ENCODE measurements around the gene STRA8.
A peak's percentile ranks its signal among the peaks of the same experiment; 100 is the strongest.
"Not testable (repeated sequence)": the region's sequence is repeated elsewhere in the genome, so short reads cannot be mapped to it uniquely, and the experiment has no call there.

Gene STRA8

DNA sequence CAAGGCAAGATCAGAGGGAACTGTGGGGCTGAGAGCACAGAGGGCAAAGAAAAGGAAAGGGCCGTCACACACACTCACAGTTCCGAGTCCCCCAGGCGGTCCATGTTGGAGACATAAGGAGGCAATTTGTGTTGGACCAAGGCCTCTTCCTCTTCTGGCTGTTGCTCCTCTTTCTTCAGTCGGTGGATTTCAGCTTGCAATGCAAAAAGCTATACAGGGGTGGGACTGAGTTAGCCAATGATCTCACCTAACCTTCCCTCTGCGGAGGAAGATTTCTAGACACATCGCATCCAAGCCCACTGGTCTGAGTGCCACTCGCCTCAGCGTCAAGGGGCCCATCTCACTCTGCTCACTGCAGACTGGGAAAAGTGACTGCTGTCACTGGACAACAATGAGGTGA is 27.8 kb upstream of the STRA8 start:
- DNase-seq, result no peak

DNA sequence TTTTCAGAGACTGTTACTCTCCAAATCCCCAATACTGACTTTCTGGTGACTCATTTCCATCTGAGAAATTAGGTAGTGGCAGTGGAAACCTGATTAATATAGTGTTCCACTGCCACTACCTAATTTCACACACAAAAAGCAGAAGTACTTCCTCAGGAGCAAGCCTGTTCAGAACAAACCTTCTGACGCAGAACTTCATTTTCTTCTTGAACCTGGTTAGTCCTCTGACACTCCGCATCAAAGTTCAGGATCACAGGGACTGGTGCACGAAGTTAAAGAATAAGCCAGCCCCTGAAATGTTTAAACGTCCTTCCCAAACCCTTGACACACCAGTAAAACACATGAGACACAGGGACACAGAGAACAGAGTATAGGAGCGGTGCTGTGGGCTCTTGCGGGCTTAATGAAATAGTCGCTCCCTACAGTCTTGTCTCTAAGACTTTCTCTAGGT is 26.7 kb upstream of the STRA8 start:
- DNase-seq, result no peak

DNA sequence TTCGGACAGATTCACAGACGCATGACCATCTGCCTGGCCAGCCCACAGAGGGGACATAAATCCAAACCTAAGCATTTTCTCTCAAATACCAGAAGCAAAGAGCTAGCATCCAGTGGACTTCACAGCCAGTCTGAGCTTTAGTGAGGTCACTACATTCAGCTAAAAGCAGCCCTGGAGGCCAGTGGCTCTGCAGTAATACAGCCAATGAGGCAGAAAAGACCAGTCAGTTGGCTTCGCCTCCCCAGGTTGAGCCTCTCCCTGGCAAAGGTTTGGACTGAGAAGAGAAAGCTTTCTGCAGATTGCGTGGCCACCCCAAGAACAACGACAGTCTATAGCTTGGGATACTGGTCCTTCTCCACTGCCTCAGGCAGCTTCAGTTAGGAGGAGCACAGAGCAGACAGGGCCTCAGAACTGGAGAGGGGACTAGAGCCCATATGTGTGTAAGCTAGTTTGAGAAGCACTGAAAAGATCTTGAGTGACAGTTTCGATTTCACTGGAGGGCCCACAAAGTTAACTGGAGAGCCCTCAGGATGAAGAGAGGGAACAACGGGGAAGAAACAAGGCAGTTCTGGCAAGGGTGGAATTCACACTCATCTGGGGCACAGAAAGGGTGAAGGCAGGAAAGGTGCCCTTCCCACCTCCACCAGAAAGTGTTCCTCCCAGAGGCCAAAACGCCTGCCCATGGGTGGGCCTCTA is 26.1 kb upstream of the STRA8 start:
- no peak for DNase-seq

DNA sequence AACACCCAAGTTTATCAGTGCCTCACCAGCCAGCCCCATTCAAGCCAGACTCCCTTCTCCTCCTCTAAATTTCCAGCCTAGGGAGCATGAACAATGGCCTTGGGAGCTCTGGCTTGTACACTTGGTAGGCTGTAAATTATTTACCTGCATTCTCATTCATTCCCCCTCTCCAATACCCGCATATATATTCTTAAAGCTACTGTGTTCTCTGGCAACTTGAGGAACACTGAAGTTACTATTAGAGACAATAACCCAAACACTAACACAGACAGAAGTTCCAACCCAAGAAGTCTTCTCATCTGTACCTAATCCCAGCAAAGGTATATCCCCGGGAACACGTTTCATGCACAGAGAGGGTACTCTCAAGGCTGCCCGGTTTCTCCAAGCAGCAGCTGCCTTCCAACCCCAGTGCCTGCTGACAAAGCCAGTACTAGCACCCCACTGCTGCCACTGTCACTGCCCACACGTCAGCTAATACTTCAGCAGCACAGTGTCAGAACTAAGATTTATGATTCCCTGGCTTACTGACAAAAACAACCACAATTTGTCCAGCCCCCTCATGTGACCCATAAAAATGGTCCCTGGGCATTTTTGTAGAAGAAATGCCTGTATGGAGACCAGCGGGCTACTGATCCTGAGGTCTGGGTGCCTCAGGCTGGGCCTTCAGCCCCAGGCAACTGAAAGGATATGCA is 25.4 kb upstream of the STRA8 start:
- DNase-seq, result no peak

DNA sequence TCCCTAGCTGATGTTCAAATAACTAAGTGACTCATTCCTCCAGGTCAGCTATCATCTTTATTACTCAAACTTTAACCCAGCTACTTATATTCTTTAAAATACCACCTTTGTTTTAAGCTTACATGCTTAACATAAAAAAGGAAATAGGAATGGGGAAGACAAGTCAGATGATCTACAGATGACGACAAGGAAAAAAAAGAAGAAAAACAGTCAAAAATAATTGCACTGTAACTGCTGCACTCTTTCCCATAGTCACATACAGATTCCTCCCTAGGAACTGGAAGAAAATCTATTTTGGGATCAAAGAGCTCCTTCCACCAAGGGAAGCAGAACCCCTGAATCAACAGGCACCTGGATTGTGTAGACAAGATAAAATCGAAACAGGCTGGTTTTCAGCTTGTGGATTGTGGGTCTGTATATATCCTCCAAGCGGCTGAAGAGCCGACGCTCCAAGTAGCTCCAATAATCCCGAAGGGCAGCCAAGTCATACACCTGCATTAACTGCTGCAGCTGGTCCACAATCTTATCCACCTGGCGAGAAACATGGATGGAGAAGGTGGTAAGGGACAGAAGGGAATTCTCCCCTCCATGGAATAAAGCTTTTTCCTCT is 24.3 kb upstream of the STRA8 start:
- no peak for DNase-seq

DNA sequence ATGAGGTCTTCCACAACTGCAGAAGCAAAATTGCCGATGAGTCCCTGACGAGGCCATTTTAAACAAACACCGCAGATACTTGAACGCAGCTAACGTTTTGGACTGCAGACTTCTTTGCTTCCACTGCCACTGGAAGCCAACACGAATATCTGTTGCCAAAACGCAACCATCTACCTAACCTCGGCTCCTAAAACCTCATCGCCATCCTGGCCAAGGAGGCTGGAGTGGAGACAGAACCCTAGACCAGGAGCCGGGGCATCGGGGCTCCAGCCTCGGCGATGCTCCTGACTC is 22.8 kb upstream of the STRA8 start:
- no peak for DNase-seq

DNA sequence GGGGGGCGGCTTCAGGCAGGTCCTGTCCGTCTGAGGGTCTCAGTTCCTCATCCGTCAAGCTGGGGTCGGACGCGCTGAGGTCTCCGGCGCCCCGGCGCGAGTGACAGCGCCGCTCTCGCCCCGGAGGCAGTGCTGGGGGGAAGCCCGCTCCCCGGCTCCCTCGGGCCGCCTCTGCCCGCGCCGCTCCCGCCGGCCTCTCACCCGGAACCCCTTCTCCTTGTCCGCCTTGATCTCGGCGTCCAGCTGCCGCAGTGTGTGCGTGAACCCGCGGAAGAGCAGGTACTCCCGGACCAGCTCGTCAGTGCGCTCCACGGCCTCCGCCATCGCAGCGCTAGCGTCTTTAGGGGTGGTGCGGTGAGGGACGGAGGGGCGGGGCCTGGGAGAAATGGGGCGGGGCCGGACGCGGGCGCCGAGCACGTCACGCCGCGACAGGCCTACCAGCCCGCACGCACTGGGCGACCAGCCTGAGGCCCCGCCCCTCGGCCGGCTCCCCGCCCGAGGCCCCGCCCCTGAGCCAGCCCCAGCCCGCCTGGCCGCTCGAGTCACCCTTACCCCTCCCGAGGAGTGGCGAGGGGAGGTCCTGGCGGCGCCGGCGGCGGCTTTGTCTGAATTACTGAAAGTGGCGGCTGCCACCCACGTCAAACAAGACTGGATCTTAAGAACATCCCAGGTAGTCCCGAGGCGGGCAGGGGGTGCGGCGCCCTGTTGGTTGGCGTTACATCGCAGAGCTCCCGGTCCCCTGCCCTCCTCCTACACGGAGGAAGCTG is 22.3 kb upstream of the STRA8 start, which contains the start of gene WDR91:
Gene WDR91, minus strand, starts transcription at position 348 of the 767 bp plus-strand sequence. Its CDS starts 24 bp downstream, at position 324.
- peak; percentile 94 to 97 for DNase-seq

DNA sequence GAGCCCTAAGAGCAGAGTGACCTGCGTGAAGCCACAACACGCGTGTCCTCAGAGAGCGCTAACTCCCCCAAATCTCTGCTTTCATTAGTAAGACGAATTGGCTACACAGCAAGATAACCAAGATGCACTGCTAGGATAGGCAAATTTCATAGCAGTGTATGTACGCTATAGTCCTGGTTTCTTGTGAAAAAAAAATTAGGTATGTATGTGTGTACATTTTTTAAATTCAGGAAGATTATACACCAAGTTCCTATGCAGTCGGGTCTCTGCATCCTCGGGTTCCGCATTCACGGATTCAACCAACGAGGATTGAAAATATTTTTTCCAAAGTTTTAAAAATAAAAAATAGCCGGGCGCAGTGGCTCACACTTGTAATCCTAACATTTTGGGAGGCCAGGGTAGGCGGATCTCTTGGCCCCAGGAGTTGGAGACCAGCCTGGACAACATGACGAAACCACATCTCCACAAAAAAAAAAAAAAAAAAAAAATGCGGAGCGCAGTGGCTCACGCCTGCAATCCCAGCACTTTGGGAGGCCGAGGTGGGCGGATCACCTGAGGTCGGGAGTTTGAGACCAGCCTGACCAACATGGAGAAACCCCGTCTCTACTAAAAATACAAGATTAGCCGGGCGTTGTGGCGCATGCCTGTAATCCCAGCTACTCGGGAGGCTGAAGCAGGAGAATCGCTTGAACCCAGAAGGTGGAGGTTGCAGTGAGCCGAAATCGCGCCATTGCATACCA is 21.5 kb upstream of the STRA8 start:
- not testable (repeated sequence) for DNase-seq

DNA sequence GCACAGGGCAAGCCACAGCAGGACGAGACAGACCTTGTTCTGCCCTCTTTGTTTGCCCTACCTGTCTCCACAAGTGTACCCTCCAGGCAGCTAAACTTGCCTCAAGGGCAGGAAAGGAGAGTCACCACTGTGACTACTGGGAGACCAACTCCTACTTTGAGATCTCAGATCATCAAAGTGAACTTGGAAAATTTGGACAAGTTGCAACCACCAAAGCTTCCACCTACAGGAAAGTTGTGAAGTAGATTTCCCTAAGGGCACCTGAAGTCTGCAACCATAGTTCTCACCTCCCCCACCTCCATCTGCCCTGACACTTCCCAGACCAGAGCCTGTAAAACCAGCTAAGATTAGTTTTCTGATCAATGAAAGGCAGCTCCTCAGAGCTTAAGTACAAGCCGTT is 19.8 kb upstream of the STRA8 start:
- no peak for DNase-seq

DNA sequence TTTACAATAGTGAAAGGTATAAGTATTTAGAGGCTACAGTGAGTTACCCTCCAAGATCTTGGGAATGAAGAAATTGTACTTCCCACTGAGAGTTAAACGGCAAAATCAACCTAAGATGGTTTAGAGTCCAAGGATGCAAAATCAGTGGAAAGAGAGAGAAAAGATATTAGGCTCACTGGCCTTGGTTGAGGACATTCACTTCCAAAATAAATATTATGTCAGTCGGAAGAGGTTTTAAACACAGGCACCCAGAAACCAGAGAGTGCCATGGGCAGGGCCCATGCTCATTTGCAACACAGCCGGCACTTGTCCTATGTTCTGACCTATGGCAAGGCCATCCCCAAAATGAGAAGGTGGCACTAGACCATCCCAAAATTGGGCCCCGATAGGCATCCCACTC is 18.5 kb upstream of the STRA8 start:
- no peak for DNase-seq

DNA sequence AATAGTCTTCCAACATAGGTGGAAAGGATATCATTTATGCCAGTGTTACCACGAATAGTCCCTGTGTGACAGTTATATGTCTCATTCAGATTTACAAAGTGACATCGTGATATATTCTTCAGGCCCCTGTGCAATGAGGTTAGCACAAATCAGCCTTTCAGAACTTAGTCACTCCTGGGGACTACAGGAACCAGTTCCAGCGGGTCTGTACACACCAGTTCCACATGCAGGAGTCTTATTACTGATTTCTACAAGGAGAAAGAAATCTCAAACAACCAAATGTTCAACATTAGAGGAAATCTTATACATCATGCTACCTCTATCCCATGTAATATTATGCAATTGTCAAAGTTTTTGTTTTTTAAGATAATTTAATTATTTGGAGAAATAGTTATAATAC is 17.9 kb upstream of the STRA8 start:
- DNase-seq, result no peak

DNA sequence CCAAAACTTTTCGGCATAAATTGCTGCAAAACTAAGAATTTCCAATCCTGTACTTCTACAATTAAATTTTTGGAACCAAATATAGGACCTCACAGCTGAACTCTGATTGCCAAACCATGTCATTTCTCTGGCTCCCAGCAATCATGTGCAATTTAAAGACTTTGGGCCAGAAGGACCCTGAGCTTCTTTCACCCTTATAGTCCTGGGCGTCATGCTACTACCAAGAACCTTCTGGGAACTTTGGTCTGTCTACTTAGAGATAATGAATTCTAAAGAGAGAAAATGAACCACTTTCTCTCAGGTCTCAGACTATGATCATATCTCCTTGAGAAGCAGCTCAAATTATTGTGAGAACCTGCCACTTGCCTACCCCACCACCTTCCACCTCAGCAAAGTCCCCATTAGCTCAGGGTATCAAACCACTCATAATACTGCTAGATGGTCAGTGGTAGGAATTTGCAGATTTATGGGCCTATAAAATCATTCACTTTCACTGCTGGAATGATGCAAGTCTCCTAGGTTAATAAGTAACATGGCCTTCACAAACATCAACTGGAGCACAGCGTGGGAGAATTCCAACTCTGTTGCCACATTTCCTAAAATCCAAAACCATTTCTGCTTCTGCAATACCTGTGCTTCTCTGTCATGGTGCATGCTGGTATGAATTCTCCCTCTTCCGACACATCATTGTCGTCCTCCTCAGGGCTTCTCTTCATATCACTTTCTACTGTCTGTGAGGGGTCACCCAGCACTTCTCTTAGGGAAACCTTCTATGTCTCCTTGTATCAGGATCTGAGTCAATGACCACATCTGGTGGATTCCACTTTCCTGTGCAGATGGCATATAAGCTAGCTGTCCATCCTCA is 15.8 kb upstream of the STRA8 start:
- no peak for DNase-seq

DNA sequence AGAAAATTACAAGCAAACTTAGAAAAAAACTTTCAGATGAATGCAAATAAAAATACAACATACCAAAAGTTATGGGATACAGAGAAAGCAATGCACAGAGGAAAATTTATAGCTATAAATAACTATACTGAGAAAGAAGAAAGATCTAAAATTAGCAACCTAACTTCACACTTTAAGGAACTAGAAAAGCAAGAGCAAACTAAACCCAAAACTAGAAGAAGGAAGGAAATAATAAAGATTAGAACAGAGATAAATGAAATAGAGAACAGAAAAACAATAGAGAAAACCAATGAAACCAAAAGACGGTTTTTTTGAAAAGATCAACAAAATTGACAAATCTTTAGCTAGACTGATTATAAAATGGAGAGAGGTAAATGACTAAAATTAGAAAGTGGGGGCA is 9.6 kb upstream of the STRA8 start:
- no peak for DNase-seq

DNA sequence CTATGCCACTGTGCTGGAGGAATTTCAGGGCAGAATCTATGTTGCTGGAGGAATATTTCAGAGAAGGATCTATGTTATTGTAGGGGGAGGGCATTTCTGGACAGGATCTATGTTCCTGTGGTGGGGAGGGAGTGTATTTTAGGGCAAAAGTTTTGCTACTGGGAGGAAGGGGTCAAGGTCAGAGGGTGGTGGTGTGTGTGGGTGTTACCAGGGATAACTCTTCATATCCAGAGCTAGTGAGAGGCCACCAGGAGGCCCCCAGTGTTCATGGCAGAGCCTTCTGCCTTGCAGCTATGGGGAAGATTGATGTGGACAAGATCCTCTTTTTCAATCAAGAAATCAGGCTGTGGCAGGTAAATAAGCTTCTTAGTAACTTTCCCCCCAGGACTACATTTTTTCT is 2.0 kb upstream of the STRA8 start:
- DNase-seq, result no peak

DNA sequence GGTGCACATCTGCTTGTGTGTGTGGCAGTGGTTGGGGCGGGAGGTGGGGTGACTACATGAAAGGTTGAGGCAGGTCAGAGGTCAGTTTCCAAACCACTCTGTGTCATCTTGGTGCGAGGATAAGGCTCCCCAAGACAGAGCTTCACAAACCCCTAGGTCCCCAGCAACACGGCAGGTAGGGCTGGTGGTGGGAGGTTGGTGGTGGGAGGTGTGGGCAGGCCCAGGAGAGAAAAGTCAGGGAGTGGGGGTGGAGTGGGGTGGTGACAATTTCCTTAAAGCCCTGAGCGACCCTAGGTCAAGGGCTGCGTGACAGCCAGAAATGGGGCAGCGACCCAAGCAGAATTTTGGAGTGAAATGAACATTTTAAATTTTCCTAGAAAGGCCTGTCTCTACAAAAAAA is 1.6 kb upstream of the STRA8 start:
- DNase-seq, result no peak

DNA sequence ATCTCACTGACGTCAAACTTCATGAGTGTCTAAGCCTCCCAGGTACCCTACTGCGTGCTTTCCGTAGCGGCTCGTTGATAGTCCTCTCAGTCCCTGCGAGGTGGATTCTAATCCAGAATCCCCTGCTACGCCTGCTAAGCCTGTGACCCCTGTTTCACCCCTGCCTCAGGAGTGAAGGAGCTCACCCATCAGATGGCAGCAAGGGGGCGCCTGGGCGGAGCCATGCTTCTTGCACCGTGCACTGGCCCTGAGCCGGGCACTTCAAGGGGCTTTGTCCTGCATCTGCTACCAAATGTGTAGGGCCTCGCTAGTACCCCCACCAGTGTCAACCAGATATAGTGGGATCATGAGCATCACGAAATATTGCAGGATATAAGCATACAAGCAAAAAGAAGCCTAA is 918 bp upstream of the STRA8 start:
- no peak for DNase-seq

DNA sequence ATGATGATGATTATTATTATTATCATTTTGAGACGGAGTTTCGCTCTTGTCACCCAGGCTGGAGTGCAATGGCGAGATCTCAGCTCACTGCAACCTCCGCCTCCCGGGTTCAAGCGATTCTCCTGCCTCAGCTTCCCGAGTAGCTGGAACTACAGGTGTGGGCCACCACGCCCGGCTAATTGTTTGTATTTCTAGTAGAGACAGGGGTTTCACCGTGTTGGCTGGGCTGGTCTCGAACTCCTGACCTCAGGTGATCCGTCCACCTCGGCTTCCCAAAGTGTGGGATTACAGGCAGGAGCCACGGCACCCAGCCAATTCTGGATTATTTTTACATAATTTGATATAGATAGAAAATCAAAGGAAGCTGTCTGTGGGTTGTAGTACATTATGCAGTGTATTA is 457 bp downstream of the STRA8 start:
- DNase-seq, result not testable (repeated sequence)

DNA sequence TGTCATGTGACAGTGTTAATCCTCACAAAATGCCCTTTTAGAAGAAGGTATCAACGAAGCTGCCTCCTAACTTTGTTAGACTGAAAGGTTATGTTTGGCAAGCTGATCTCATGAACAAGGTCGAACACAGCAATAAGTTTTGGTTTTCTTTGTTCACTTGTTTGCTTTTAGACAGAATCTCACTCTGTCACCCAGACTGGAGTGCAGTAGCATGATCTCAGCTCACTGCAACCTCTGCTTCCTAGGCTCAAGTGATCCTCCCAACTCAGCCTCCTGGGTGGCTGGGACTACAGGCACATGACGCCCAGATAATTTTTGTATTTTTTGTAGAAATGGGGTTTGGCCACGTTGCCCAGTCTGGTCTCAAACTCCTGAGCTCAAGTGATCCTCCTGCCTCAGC is 1.1 kb downstream of the STRA8 start:
- no peak for DNase-seq

DNA sequence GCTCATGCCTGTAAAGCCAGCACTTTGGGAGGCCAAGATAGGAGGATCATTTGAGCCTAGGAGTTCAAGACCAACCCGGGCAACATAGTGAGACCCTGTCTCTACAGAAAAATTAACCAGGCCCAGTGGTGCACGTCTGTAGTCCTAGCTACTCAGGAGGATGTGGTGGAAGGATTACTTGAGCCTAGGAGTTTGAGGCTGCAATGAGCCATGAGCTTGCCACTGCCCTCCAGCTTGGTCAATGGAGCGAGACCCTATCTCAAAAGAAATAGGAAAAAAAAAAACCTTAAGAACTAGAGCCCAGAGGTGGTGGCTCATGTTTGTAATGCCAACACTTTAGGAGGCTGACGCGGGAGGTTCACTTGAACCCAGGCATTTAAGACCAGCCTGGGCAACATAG is 2.2 kb downstream of the STRA8 start:
- DNase-seq, result no peak

DNA sequence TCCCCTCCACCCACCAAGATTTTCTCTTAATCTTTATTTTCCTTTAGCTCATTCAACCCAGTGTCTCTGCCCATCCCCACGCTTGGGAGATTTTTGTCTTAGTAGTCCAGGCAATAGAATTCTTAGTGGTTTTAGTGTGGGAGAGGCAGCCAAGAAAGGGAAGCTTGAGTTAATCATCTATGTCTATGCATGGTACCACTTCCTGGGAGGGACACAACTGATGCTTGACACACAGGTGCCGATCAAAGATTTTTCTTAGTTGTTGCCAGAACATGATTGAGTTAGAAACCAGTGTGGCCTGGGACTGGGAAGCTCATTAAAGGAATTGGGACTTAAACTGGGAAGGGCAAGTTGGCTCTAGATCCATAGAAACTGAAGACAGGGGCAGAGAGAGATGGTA is 3.1 kb downstream of the STRA8 start:
- no peak for DNase-seq

DNA sequence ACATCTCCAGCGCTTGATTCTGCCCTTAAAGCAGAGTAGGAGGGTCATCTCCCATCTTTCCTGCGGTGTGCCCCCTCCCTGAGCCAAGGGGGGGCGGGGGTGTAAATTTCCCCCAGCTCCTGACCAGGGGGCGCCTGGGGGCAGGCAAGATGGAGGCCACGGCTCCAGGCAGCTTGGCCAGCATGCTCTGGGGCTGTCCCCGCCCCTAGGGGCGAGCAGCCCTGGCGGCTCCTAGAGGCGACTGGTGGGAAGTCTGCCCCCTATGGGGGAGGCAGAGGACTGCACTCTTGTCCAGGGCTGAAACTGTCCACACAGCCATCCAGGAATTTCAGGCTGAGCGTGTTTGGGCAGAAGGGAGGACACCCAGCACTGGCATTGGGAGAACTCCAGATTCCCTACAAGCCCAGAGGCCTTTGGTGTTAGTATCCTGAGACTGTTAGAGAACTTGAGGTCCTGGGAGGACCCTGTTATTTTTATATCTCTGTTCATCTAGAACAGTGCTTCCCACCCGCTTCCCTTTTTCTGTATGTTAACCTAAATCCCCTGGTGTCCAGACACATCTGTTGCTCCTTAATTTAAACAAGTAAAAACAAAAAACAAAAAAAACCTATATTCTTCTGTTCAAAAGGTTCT is 4.6 kb downstream of the STRA8 start:
- no peak for DNase-seq

Data from hippocampal formation (tissue), 2 donors.